GM21381 (cell line): ENCODE measurements around the gene ITPKB.

Experiments
- ATAC-seq: cut with Tn5 transposase; IDR thresholded peaks from one replicate; pipeline ENCODE4 v1.9.1; 2021; ENCODE audit warnings: mild to moderate bottlenecking, moderate library complexity; ENCODE audit not compliant: unreplicated experiment

Gene ITPKB

GRCh38 chr1:226688056-226688748 lies 50.9 kb downstream of the ITPKB start:
- peak; percentile 45 for ATAC-seq

GRCh38 chr1:226687426-226687825 lies 51.7 kb downstream of the ITPKB start:
- ATAC-seq: no peak

- ATAC-seq: no peak
These were observed 52.3 kb downstream of the ITPKB start for GRCh38 chr1:226686440-226687425.

GRCh38 chr1:226685196-226685820 lies 53.8 kb downstream of the ITPKB start:
- ATAC-seq: no peak

- ATAC-seq: no peak
These were observed 55.1 kb downstream of the ITPKB start for GRCh38 chr1:226684026-226684425.

GRCh38 chr1:226682871-226683814 lies 55.9 kb downstream of the ITPKB start:
- no peak for ATAC-seq

- ATAC-seq: no peak
These were observed 57.2 kb downstream of the ITPKB start for GRCh38 chr1:226681652-226682493.

GRCh38 chr1:226680653-226681052 lies 58.4 kb downstream of the ITPKB start:
- ATAC-seq: no peak

- ATAC-seq: peak; percentile 49
These were observed 59.1 kb downstream of the ITPKB start for GRCh38 chr1:226679853-226680516.

GRCh38 chr1:226679262-226679661 lies 59.8 kb downstream of the ITPKB start:
- no peak for ATAC-seq

GRCh38 chr1:226678701-226679100 lies 60.4 kb downstream of the ITPKB start:
- ATAC-seq: no peak

GRCh38 chr1:226678251-226678650 lies 60.8 kb downstream of the ITPKB start:
- ATAC-seq: no peak

GRCh38 chr1:226677027-226678020 lies 61.8 kb downstream of the ITPKB start:
- ATAC-seq: peak; percentile 28

GRCh38 chr1:226676381-226676780 lies 62.7 kb downstream of the ITPKB start:
- ATAC-seq: no peak

GRCh38 chr1:226675715-226676357 lies 63.2 kb downstream of the ITPKB start:
- no peak for ATAC-seq

- ATAC-seq: peak; percentile 59
These were observed 64.0 kb downstream of the ITPKB start for GRCh38 chr1:226674892-226675714.
